WERI-Rb-1 (cell line): ENCODE results near the gene ANAPC1.
"Not testable (repeated sequence)": the region's sequence is repeated elsewhere in the genome, so short reads cannot be mapped to it uniquely, and the experiment has no call there.

Experiments used
- DNase-seq: peaks from one replicate; pipeline ENCODE4 v3.0.0-alpha.2; 2020
- H3K27ac ChIP-seq: fragments of 250-450 bp; sonication (Bioruptor Pico); 2 replicates; pipeline ENCODE4 v1.5.1; 2020; ENCODE audit warnings: mild to moderate bottlenecking, moderate library complexity
- H3K27me3 ChIP-seq: fragments of 250-450 bp; sonication (Bioruptor Pico); 2 replicates; pipeline ENCODE4 v1.5.1; 2021; ENCODE audit warnings: mild to moderate bottlenecking, low read depth, moderate library complexity; ENCODE audit not compliant: insufficient read depth, severe bottlenecking
- H3K36me3 ChIP-seq: fragments of 250-450 bp; sonication (Bioruptor Pico); 2 replicates; pipeline ENCODE4 v1.5.1; 2020; ENCODE audit warnings: mild to moderate bottlenecking, moderate library complexity
- H3K4me3 ChIP-seq: 2 replicates; pipeline ENCODE4 v1.5.1; 2011; ENCODE audit warnings: low read depth, mild to moderate bottlenecking, control low read depth, low read length
- H3K9me3 ChIP-seq: fragments of 250-450 bp; sonication (Bioruptor Pico); 2 replicates; pipeline ENCODE4 v1.5.1; 2021; ENCODE audit warnings: mild to moderate bottlenecking, moderate library complexity; ENCODE audit not compliant: severe bottlenecking
- TF ChIP-seq, protein P1 (sequence below): IDR thresholded peaks from 2 replicates; pipeline ENCODE4 v1.5.1; 2011; ENCODE audit warnings: low read depth, mild to moderate bottlenecking, control low read depth, inconsistent platforms, low read length

The ANAPC1 gene

GRCh38 chr2:111725742-111726141 lies 158.3 kb downstream of the ANAPC1 start:
- not testable (repeated sequence) for H3K36me3 ChIP-seq, H3K4me3 ChIP-seq, H3K9me3 ChIP-seq, H3K27me3 ChIP-seq, DNase-seq, H3K27ac ChIP-seq
- TF ChIP-seq, protein P1, sequence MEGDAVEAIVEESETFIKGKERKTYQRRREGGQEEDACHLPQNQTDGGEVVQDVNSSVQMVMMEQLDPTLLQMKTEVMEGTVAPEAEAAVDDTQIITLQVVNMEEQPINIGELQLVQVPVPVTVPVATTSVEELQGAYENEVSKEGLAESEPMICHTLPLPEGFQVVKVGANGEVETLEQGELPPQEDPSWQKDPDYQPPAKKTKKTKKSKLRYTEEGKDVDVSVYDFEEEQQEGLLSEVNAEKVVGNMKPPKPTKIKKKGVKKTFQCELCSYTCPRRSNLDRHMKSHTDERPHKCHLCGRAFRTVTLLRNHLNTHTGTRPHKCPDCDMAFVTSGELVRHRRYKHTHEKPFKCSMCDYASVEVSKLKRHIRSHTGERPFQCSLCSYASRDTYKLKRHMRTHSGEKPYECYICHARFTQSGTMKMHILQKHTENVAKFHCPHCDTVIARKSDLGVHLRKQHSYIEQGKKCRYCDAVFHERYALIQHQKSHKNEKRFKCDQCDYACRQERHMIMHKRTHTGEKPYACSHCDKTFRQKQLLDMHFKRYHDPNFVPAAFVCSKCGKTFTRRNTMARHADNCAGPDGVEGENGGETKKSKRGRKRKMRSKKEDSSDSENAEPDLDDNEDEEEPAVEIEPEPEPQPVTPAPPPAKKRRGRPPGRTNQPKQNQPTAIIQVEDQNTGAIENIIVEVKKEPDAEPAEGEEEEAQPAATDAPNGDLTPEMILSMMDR, result peak; percentile 27; the same call in 1 of the 2 replicates

GRCh38 chr2:111719610-111720009 lies 164.4 kb downstream of the ANAPC1 start:
- H3K27ac ChIP-seq, DNase-seq, H3K9me3 ChIP-seq, H3K36me3 ChIP-seq, H3K4me3 ChIP-seq: not testable (repeated sequence)
- H3K27me3 ChIP-seq, result peaks cover 50% of the 10 kb centered on the region
